HG03354 (cell line): ENCODE measurements around the gene SAMD4A.

ENCODE experiments used
- ATAC-seq: cut with Tn5 transposase; IDR thresholded peaks from one replicate; pipeline ENCODE4 v1.9.1; 2021; ENCODE audit warnings: mild to moderate bottlenecking; ENCODE audit not compliant: unreplicated experiment, poor library complexity, severe bottlenecking

Gene SAMD4A

GRCh38 chr14:54627219-54627539, 60.3 kb downstream of the SAMD4A start:
- ATAC-seq: peak; percentile 13

- peak; percentile 75 for ATAC-seq
Observed at GRCh38 chr14:54627540-54628363, 60.8 kb downstream of the SAMD4A start.

- no peak for ATAC-seq
Observed at GRCh38 chr14:54629183-54629582, 62.3 kb downstream of the SAMD4A start.

GRCh38 chr14:54629635-54630360, 62.9 kb downstream of the SAMD4A start:
- no peak for ATAC-seq

- ATAC-seq: no peak
Observed at GRCh38 chr14:54631016-54631415, 64.1 kb downstream of the SAMD4A start.

- no peak for ATAC-seq
Observed at GRCh38 chr14:54632452-54632851, 65.5 kb downstream of the SAMD4A start.

- no peak for ATAC-seq
Observed at GRCh38 chr14:54633076-54633475, 66.1 kb downstream of the SAMD4A start.

GRCh38 chr14:54637270-54638134, 70.6 kb downstream of the SAMD4A start:
- no peak for ATAC-seq

- no peak for ATAC-seq
Observed at GRCh38 chr14:54638135-54638446, 71.2 kb downstream of the SAMD4A start.

- ATAC-seq: no peak
Observed at GRCh38 chr14:54639611-54640010, 72.7 kb downstream of the SAMD4A start.

GRCh38 chr14:54640506-54640905, 73.6 kb downstream of the SAMD4A start:
- ATAC-seq: no peak

GRCh38 chr14:54642121-54642520, 75.2 kb downstream of the SAMD4A start:
- no peak for ATAC-seq

- ATAC-seq: no peak
Observed at GRCh38 chr14:54642801-54643695, 76.1 kb downstream of the SAMD4A start.

- ATAC-seq: no peak
Observed at GRCh38 chr14:54643696-54644176, 76.8 kb downstream of the SAMD4A start.

- no peak for ATAC-seq
Observed at GRCh38 chr14:54645639-54646038, 78.7 kb downstream of the SAMD4A start.

GRCh38 chr14:54646626-54647025, 79.7 kb downstream of the SAMD4A start:
- no peak for ATAC-seq

- ATAC-seq: no peak
Observed at GRCh38 chr14:54647378-54647777, 80.5 kb downstream of the SAMD4A start.

- ATAC-seq: no peak
Observed at GRCh38 chr14:54649056-54649455, 82.1 kb downstream of the SAMD4A start.

GRCh38 chr14:54650331-54650958, 83.5 kb downstream of the SAMD4A start:
- no peak for ATAC-seq
